ENCODE results near the gene SRGAP3.

GRCh38 chr3:9244495-9245183, 4.8 kb downstream of the SRGAP3 start:
- TF ChIP-seq CTCF (IDR thresholded peaks at IDR 0.05) = no peak
- TF ChIP-seq POLR2A (IDR thresholded peaks at IDR 0.05) = no peak

Measured in uterus (tissue), 2 donors.